ENCODE data around the gene MEX3C. TPM values are rescaled to one million over a fixed set of nuclear protein-coding genes. Genes with fewer than 3 reads are reported as not detected.

The MEX3C gene
- total RNA-seq, 2 experiments from 2014 or later: 41.9 to 43.4 TPM

GRCh38 chr18:51137026-51137729 lies 60.3 kb downstream of the MEX3C start:
- no peak for DNase-seq (ENCODE audit: low spot score)
- no peak overlapping the region for H2AFZ ChIP-seq (ENCODE audit: low read length)
- no TSS peak for BruUV-seq (replicated peaks)
- no peak overlapping the region for H3K27ac ChIP-seq (ENCODE audit: low read depth, low read length, poor library complexity, severe bottlenecking)
- no peaks in the 10 kb centered on the region for H4K20me1 ChIP-seq (ENCODE audit: insufficient read depth, low read length)
- POLR2A ChIA-PET: interaction anchor here (0.5 kb wide), 1 partner anchor 29 kb away, joined by 3 read pairs; no protein-coding TSS in a partner anchor
- no peaks in the 10 kb centered on the region for H3K9me2 ChIP-seq (ENCODE audit: insufficient read depth, low read length)
- CTCF ChIA-PET (ENCODE audit: unreplicated experiment): no interaction called here
- TF ChIP-seq, protein P1, sequence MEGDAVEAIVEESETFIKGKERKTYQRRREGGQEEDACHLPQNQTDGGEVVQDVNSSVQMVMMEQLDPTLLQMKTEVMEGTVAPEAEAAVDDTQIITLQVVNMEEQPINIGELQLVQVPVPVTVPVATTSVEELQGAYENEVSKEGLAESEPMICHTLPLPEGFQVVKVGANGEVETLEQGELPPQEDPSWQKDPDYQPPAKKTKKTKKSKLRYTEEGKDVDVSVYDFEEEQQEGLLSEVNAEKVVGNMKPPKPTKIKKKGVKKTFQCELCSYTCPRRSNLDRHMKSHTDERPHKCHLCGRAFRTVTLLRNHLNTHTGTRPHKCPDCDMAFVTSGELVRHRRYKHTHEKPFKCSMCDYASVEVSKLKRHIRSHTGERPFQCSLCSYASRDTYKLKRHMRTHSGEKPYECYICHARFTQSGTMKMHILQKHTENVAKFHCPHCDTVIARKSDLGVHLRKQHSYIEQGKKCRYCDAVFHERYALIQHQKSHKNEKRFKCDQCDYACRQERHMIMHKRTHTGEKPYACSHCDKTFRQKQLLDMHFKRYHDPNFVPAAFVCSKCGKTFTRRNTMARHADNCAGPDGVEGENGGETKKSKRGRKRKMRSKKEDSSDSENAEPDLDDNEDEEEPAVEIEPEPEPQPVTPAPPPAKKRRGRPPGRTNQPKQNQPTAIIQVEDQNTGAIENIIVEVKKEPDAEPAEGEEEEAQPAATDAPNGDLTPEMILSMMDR (conservative IDR thresholded peaks at IDR 0.05; ENCODE audit: low read length): no peak
- no peak for TF ChIP-seq EZH2phosphoT487 (IDR thresholded peaks at IDR 0.05; ENCODE audit: borderline replicate concordance, low read depth, low read length)
- H3K79me2 ChIP-seq (ENCODE audit: insufficient read depth, low read depth, low read length): no peaks in the 10 kb centered on the region
- H3K4me3 ChIP-seq (ENCODE audit: low read depth, low read length, poor library complexity, severe bottlenecking): no peak overlapping the region
- no peaks in the 10 kb centered on the region for H3K9me3 ChIP-seq (ENCODE audit: low read length)
- peaks cover 15% of the 10 kb centered on the region for H3K4me1 ChIP-seq (ENCODE audit: insufficient read depth, low read length, poor library complexity, severe bottlenecking)
- intact Hi-C loops (cut with micrococcal nuclease; ENCODE audit: unreplicated experiment): no loop called here
- H3K4me2 ChIP-seq (ENCODE audit: low read length): no peak overlapping the region
- no peaks in the 10 kb centered on the region for H3K36me3 ChIP-seq (ENCODE audit: insufficient read depth, low read length)

GRCh38 chr18:51135795-51136194 lies 61.7 kb downstream of the MEX3C start:
- H3K4me3 ChIP-seq (ENCODE audit: low read depth, low read length, poor library complexity, severe bottlenecking): no peak overlapping the region
- DNase-seq (ENCODE audit: low spot score): peak; percentile 47
- H3K4me2 ChIP-seq (ENCODE audit: low read length): no peak overlapping the region
- H3K9me3 ChIP-seq (ENCODE audit: low read length): no peaks in the 10 kb centered on the region
- POLR2A ChIA-PET: interaction anchor here (0.6 kb wide), 1 partner anchor 28 kb away, joined by 3 read pairs; no protein-coding TSS in a partner anchor
- H4K20me1 ChIP-seq (ENCODE audit: insufficient read depth, low read length): no peaks in the 10 kb centered on the region
- TF ChIP-seq, protein P1 (conservative IDR thresholded peaks at IDR 0.05; ENCODE audit: low read length): peak; percentile 72
- TF ChIP-seq EZH2phosphoT487 (IDR thresholded peaks at IDR 0.05; ENCODE audit: borderline replicate concordance, low read depth, low read length): no peak
- no peaks in the 10 kb centered on the region for H3K36me3 ChIP-seq (ENCODE audit: insufficient read depth, low read length)
- H3K9me2 ChIP-seq (ENCODE audit: insufficient read depth, low read length): no peaks in the 10 kb centered on the region
- no peak overlapping the region for H3K27ac ChIP-seq (ENCODE audit: low read depth, low read length, poor library complexity, severe bottlenecking)
- CTCF ChIA-PET (ENCODE audit: unreplicated experiment): no interaction called here
- intact Hi-C loops (cut with micrococcal nuclease; ENCODE audit: unreplicated experiment): no loop called here
- no TSS peak for BruUV-seq (replicated peaks)
- H3K79me2 ChIP-seq (ENCODE audit: insufficient read depth, low read depth, low read length): no peaks in the 10 kb centered on the region
- peaks cover 9% of the 10 kb centered on the region for H3K4me1 ChIP-seq (ENCODE audit: insufficient read depth, low read length, poor library complexity, severe bottlenecking)
- no peak overlapping the region for H2AFZ ChIP-seq (ENCODE audit: low read length)

GRCh38 chr18:51135364-51135763 lies 62.1 kb downstream of the MEX3C start:
- Histone ChIP-seq H3K4me3 (ENCODE audit: low read depth, low read length, poor library complexity, severe bottlenecking) (no peak overlapping the region), H2AFZ (ENCODE audit: low read length) (no peak overlapping the region), H3K36me3 (ENCODE audit: insufficient read depth, low read length) (no peaks in the 10 kb centered on the region), H3K9me3 (ENCODE audit: low read length) (no peaks in the 10 kb centered on the region), H3K4me2 (ENCODE audit: low read length) (no peak overlapping the region), H3K79me2 (ENCODE audit: insufficient read depth, low read depth, low read length) (no peaks in the 10 kb centered on the region), H3K9me2 (ENCODE audit: insufficient read depth, low read length) (no peaks in the 10 kb centered on the region), H3K27ac (ENCODE audit: low read depth, low read length, poor library complexity, severe bottlenecking) (no peak overlapping the region), H4K20me1 (ENCODE audit: insufficient read depth, low read length) (no peaks in the 10 kb centered on the region), H3K4me1 (ENCODE audit: insufficient read depth, low read length, poor library complexity, severe bottlenecking) (peaks cover 9% of the 10 kb centered on the region)
- no peak for DNase-seq (ENCODE audit: low spot score)
- CTCF ChIA-PET (ENCODE audit: unreplicated experiment): no interaction called here
- POLR2A ChIA-PET: interaction anchor here (0.6 kb wide), 1 partner anchor 27 kb away, joined by 3 read pairs; no protein-coding TSS in a partner anchor
- intact Hi-C loops (cut with micrococcal nuclease; ENCODE audit: unreplicated experiment): no loop called here
- no TSS peak for BruUV-seq (replicated peaks)
- no peak for TF ChIP-seq EZH2phosphoT487 (IDR thresholded peaks at IDR 0.05; ENCODE audit: borderline replicate concordance, low read depth, low read length)
- TF ChIP-seq, protein P1 (conservative IDR thresholded peaks at IDR 0.05; ENCODE audit: low read length): no peak
